MM.1S (cell line): ENCODE results near the gene HNMT.

ENCODE experiments used
- DNase-seq: peaks from one replicate; pipeline ENCODE4 v3.0.0-alpha.2; 2015
- H2AFZ ChIP-seq: fragments of 300-600 bp; sonication (generic); 2 replicates; pipeline ENCODE4 v1.6.0; 2016; ENCODE audit warnings: antibody characterized with exemption, low read length
- H3F3A ChIP-seq: fragments of 300-600 bp; sonication (generic); 2 replicates; pipeline ENCODE4 v1.6.1; 2016; ENCODE audit warnings: mild to moderate bottlenecking, antibody characterized with exemption, low read length, moderate library complexity, mixed read lengths; ENCODE audit not compliant: insufficient read depth
- H3K27ac ChIP-seq: fragments of 300-600 bp; sonication (generic); 2 replicates; pipeline ENCODE4 v1.5.1; 2016; ENCODE audit warnings: mild to moderate bottlenecking, low read length
- H3K27me3 ChIP-seq: fragments of 300-600 bp; sonication (generic); replicated peaks from 2 replicates; pipeline ENCODE4 v1.6.0; 2016; ENCODE audit warnings: low read length; ENCODE audit not compliant: insufficient read depth
- H3K36me3 ChIP-seq: fragments of 300-600 bp; sonication (generic); replicated peaks from 2 replicates; pipeline ENCODE4 v1.6.1; 2016; ENCODE audit warnings: mild to moderate bottlenecking, low read length, mixed read lengths; ENCODE audit not compliant: insufficient read depth
- H3K4me1 ChIP-seq: fragments of 300-600 bp; sonication (generic); 2 replicates; pipeline ENCODE4 v1.6.1; 2016; ENCODE audit warnings: low read length, mixed read lengths
- H3K4me2 ChIP-seq: fragments of 300-600 bp; sonication (generic); 2 replicates; pipeline ENCODE4 v1.6.0; 2016; ENCODE audit warnings: low read depth, low read length
- H3K4me3 ChIP-seq: fragments of 300-600 bp; sonication (generic); 2 replicates; pipeline ENCODE4 v1.5.1; 2016; ENCODE audit warnings: low read length, mixed read lengths
- H3K79me2 ChIP-seq: fragments of 300-600 bp; sonication (generic); 2 replicates; pipeline ENCODE4 v1.6.1; 2016; ENCODE audit warnings: mixed run types, low read length, mixed read lengths
- H3K9ac ChIP-seq: fragments of 300-600 bp; sonication (generic); 2 replicates; pipeline ENCODE4 v1.6.1; 2016; ENCODE audit warnings: low read length, mixed read lengths
- H3K9me2 ChIP-seq: fragments of 300-600 bp; sonication (generic); replicated peaks from 2 replicates; pipeline ENCODE4 v1.6.1; 2016; ENCODE audit warnings: mild to moderate bottlenecking, low read length, mixed read lengths; ENCODE audit not compliant: insufficient read depth
- H3K9me3 ChIP-seq: fragments of 300-600 bp; sonication (generic); replicated peaks from 2 replicates; pipeline ENCODE4 v1.6.1; 2016; ENCODE audit warnings: mild to moderate bottlenecking, low read length, mixed read lengths; ENCODE audit not compliant: insufficient read depth
- H4K20me1 ChIP-seq: fragments of 300-600 bp; sonication (generic); 2 replicates; pipeline ENCODE4 v1.6.1; 2016; ENCODE audit warnings: mild to moderate bottlenecking, low read length, moderate library complexity, mixed read lengths; ENCODE audit not compliant: insufficient read depth
- EZH2 ChIP-seq: fragments of 300-600 bp; sonication (generic); optimal IDR thresholded peaks from 2 replicates; pipeline ENCODE3; 2017; ENCODE audit warnings: low read depth, mild to moderate bottlenecking, antibody characterized with exemption, low read length, mixed read lengths
- EZH2phosphoT487 ChIP-seq: fragments of 300-600 bp; sonication (generic); IDR thresholded peaks from 2 replicates; pipeline ENCODE4 v1.6.1; 2018; ENCODE audit warnings: antibody characterized with exemption, low read length
- TF ChIP-seq, protein P1 (sequence below): fragments of 300-600 bp; sonication (generic); IDR thresholded peaks from 2 replicates; pipeline ENCODE4 v1.5.1; 2016; ENCODE audit warnings: antibody characterized with exemption, low read length, mixed read lengths

Gene HNMT

GRCh38 chr2:137980459-137980858, 16.2 kb downstream of the HNMT start:
- H3F3A ChIP-seq, result no peaks in the 10 kb centered on the region
- no peaks in the 10 kb centered on the region for H3K79me2 ChIP-seq
- no peaks in the 10 kb centered on the region for H3K9me3 ChIP-seq
- no peak overlapping the region for H3K9ac ChIP-seq
- H3K4me3 ChIP-seq, result no peak overlapping the region
- TF ChIP-seq EZH2phosphoT487 (no peak), EZH2 (no peak)
- TF ChIP-seq, protein P1, sequence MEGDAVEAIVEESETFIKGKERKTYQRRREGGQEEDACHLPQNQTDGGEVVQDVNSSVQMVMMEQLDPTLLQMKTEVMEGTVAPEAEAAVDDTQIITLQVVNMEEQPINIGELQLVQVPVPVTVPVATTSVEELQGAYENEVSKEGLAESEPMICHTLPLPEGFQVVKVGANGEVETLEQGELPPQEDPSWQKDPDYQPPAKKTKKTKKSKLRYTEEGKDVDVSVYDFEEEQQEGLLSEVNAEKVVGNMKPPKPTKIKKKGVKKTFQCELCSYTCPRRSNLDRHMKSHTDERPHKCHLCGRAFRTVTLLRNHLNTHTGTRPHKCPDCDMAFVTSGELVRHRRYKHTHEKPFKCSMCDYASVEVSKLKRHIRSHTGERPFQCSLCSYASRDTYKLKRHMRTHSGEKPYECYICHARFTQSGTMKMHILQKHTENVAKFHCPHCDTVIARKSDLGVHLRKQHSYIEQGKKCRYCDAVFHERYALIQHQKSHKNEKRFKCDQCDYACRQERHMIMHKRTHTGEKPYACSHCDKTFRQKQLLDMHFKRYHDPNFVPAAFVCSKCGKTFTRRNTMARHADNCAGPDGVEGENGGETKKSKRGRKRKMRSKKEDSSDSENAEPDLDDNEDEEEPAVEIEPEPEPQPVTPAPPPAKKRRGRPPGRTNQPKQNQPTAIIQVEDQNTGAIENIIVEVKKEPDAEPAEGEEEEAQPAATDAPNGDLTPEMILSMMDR, result no peak
- no peaks in the 10 kb centered on the region for H3K9me2 ChIP-seq
- H3K4me2 ChIP-seq, result no peak overlapping the region
- no peaks in the 10 kb centered on the region for H3K36me3 ChIP-seq
- no peak overlapping the region for H2AFZ ChIP-seq
- H3K27me3 ChIP-seq, result no peaks in the 10 kb centered on the region
- DNase-seq, result no peak
- H3K27ac ChIP-seq, result no peak overlapping the region
- no peaks in the 10 kb centered on the region for H4K20me1 ChIP-seq
- no peaks in the 10 kb centered on the region for H3K4me1 ChIP-seq

DNA sequence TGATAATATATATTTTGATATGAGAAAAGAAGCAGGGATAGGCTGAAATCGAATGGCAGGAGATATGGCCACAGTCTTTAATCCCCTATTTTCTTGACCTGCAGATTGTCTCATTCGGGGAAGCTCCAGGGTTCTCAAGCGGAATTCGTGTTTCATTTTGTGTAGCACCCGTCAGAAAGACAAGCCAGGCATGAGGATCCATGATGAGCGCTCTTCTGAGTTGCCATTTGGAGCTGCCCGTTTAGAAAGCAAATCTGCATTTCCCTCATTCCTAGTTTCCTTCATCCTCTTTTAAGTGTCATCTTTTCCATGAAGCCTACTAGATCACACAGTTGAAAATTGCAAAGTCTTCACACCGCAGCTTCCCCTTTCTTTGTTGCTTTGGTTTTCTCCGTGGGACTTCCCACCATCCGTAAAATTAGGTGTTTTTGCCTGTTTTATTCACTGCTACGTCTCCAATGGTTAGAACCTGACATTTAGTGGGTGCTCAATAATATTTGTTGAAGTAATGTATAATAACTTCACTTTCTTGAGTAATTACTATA, 16.9 kb downstream of the HNMT start:
- H3K9me2 ChIP-seq, result no peaks in the 10 kb centered on the region
- no peak overlapping the region for H3K4me2 ChIP-seq
- no peaks in the 10 kb centered on the region for H3K79me2 ChIP-seq
- no peaks in the 10 kb centered on the region for H3K36me3 ChIP-seq
- no peak overlapping the region for H3K4me3 ChIP-seq
- no peaks in the 10 kb centered on the region for H3K27me3 ChIP-seq
- no peaks in the 10 kb centered on the region for H3F3A ChIP-seq
- no peak overlapping the region for H3K9ac ChIP-seq
- TF ChIP-seq, protein P1, result no peak
- no peak for TF ChIP-seq EZH2phosphoT487
- no peak for TF ChIP-seq EZH2
- no peaks in the 10 kb centered on the region for H4K20me1 ChIP-seq
- DNase-seq, result no peak
- no peaks in the 10 kb centered on the region for H3K9me3 ChIP-seq
- H3K27ac ChIP-seq, result no peak overlapping the region
- no peak overlapping the region for H2AFZ ChIP-seq
- H3K4me1 ChIP-seq, result no peaks in the 10 kb centered on the region

DNA sequence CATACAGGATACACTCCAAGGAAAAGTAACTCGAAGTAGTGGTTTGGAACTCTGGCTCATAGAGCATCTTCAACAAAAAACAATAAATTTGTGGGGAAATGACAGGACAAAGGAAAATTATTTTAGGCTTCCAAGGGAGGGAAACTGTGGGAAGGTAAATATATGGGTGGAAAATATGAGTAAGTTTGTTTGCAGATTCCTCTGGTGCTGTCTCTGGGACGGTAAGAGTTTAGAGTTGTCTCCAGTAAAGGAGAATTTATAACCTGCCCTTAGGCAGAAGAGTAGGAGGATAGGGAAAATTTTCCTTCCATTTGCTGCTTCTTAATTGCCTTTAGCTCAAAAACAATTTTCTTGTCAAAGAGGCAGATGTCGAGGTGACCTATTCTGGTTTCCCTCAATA, 19.3 kb downstream of the HNMT start:
- no peaks in the 10 kb centered on the region for H3K27me3 ChIP-seq
- DNase-seq, result no peak
- H3K4me2 ChIP-seq, result no peak overlapping the region
- no peaks in the 10 kb centered on the region for H3K4me1 ChIP-seq
- no peak overlapping the region for H2AFZ ChIP-seq
- H4K20me1 ChIP-seq, result no peaks in the 10 kb centered on the region
- no peaks in the 10 kb centered on the region for H3F3A ChIP-seq
- no peaks in the 10 kb centered on the region for H3K9me3 ChIP-seq
- TF ChIP-seq, protein P1, result no peak
- TF ChIP-seq EZH2 (no peak), EZH2phosphoT487 (no peak)
- H3K9ac ChIP-seq, result no peak overlapping the region
- H3K79me2 ChIP-seq, result no peaks in the 10 kb centered on the region
- H3K4me3 ChIP-seq, result no peak overlapping the region
- H3K36me3 ChIP-seq, result no peaks in the 10 kb centered on the region
- no peak overlapping the region for H3K27ac ChIP-seq
- no peaks in the 10 kb centered on the region for H3K9me2 ChIP-seq
